ENCODE results near the gene CATSPER3.
A peak's percentile ranks its signal among the peaks of the same experiment; 100 is the strongest.

The CATSPER3 gene

GRCh38 chr5:135027266-135027696 is 59.6 kb downstream of the CATSPER3 start:
- DNase-seq: no peak
- no peak overlapping the region for H3K27ac Mint-ChIP-seq
- peaks cover 24% of the 10 kb centered on the region for H3K4me1 Mint-ChIP-seq (ENCODE audit: low read depth)
- peaks cover 68% of the 10 kb centered on the region for H3K27me3 Mint-ChIP-seq
- no peak overlapping the region for H3K4me3 Mint-ChIP-seq
- H3K36me3 Mint-ChIP-seq (ENCODE audit: low read depth): no peaks in the 10 kb centered on the region
- no peaks in the 10 kb centered on the region for H3K9me3 Mint-ChIP-seq

DNA sequence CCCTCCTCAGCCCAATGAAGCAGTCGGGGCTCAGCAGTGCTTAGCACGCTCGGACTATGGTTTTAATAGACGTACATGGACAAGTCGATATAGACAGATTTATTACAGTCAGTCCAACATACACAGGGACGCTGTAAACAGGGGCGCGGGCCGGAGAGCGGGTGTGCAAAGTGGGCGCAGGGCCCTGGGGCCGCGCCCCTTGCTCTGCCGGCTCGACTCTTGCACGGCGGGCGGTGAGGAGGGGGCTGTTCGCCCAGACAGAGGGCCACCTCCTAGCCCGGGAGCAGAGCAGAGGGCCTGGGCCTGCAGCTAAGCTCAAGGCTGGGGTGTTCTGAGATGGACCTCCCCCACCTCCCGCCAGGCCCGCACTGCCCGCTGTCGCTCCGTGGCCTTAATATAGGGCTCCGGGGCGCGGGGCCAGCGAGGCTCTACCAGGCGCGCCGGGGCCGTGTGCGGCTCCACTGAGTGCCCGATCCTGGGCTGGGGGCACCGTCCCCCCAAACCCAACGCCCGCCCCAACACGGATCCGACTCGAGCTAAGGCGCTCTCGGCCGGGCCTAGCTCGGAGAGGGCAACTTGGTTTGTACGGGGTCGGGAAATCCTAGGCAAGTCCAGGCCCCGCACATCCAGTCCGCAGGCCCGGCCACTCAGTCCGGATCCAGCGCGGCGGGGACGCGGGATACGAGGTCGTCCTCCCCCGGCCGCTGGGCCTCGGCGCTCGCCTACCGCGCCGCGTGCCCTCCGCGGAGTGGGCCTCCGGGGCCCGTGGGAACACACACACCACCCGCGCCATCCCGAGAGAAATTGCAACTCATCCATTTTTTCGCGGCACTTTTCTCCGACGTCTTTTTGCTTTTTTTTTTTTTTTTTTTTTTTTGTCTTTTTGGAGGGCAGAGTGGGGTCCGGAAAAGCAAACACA is 60.2 kb downstream of the CATSPER3 start:
- Mint-ChIP-seq H3K4me1 (ENCODE audit: low read depth) (peaks cover 27% of the 10 kb centered on the region), H3K36me3 (ENCODE audit: low read depth) (no peaks in the 10 kb centered on the region), H3K27ac (no peak overlapping the region), H3K4me3 (no peak overlapping the region), H3K9me3 (no peaks in the 10 kb centered on the region), H3K27me3 (peaks cover 70% of the 10 kb centered on the region)
- no peak for DNase-seq

- Mint-ChIP-seq H3K9me3 (no peaks in the 10 kb centered on the region), H3K36me3 (ENCODE audit: low read depth) (no peaks in the 10 kb centered on the region), H3K27me3 (peaks cover 76% of the 10 kb centered on the region), H3K4me3 (no peak overlapping the region), H3K27ac (no peak overlapping the region), H3K4me1 (ENCODE audit: low read depth) (peaks cover 31% of the 10 kb centered on the region)
- no peak for DNase-seq
Measured at GRCh38 chr5:135028791-135029476, 61.2 kb downstream of the CATSPER3 start.

- Mint-ChIP-seq H3K4me1 (ENCODE audit: low read depth) (peaks cover 33% of the 10 kb centered on the region), H3K9me3 (no peaks in the 10 kb centered on the region), H3K27me3 (peaks cover 79% of the 10 kb centered on the region), H3K27ac (peak overlapping the region; percentile 3), H3K36me3 (ENCODE audit: low read depth) (no peaks in the 10 kb centered on the region), H3K4me3 (no peak overlapping the region)
- DNase-seq: no peak
Measured at GRCh38 chr5:135029477-135030122, 61.9 kb downstream of the CATSPER3 start.

GRCh38 chr5:135030123-135030955 is 62.6 kb downstream of the CATSPER3 start:
- no peak for DNase-seq
- H3K4me1 Mint-ChIP-seq (ENCODE audit: low read depth): peaks cover 37% of the 10 kb centered on the region
- H3K4me3 Mint-ChIP-seq: peak overlapping the region; percentile 58
- H3K27me3 Mint-ChIP-seq: peaks cover 83% of the 10 kb centered on the region
- H3K27ac Mint-ChIP-seq: no peak overlapping the region
- H3K9me3 Mint-ChIP-seq: no peaks in the 10 kb centered on the region
- no peaks in the 10 kb centered on the region for H3K36me3 Mint-ChIP-seq (ENCODE audit: low read depth)

DNA sequence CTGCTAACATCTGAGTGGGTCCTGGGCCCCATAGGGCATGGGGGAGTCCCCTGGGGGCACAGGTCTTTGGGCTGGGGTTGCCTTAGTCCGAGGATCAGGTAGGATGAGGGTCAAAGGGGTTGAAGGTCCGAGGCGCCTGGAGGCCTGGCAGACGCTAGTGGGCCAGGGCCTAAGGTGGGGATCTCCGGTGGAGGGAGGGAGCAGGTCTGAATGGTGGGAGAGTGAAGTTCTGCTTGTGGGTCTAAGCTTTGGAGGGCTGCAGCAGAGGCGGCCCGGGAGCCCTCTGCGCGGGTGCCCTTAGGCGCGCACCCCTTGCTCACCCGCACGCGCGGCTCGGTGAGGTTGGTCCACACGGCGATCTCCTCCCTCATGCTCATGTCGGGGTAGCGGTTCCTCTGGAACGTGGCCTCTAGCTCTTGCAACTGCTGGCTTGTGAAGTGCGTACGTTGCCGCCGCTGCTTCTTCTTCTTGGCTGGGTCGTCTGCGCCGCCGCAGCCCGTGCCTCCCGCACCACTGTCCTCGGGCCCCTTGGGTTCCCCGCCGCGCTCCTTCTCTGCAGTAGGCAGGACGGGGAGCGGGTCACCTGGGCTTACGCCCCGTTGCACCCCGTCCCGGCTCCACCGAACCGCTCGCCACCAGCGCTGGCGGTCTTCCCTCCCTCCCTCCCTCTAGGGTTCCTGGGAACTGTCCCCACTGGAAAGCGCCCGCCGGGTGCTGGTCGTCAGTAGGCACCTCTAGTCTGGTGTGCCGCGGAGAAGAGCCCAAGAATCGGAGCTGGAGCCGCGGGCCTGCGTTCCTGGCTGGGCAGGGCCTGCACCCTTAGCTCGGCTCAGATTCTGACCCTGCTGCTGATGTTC is 63.5 kb downstream of the CATSPER3 start:
- Mint-ChIP-seq H3K27me3 (peaks cover 82% of the 10 kb centered on the region), H3K27ac (no peak overlapping the region), H3K9me3 (no peaks in the 10 kb centered on the region), H3K36me3 (ENCODE audit: low read depth) (no peaks in the 10 kb centered on the region), H3K4me1 (ENCODE audit: low read depth) (peaks cover 37% of the 10 kb centered on the region), H3K4me3 (peak overlapping the region; percentile 58)
- peak; percentile 44 for DNase-seq

DNA sequence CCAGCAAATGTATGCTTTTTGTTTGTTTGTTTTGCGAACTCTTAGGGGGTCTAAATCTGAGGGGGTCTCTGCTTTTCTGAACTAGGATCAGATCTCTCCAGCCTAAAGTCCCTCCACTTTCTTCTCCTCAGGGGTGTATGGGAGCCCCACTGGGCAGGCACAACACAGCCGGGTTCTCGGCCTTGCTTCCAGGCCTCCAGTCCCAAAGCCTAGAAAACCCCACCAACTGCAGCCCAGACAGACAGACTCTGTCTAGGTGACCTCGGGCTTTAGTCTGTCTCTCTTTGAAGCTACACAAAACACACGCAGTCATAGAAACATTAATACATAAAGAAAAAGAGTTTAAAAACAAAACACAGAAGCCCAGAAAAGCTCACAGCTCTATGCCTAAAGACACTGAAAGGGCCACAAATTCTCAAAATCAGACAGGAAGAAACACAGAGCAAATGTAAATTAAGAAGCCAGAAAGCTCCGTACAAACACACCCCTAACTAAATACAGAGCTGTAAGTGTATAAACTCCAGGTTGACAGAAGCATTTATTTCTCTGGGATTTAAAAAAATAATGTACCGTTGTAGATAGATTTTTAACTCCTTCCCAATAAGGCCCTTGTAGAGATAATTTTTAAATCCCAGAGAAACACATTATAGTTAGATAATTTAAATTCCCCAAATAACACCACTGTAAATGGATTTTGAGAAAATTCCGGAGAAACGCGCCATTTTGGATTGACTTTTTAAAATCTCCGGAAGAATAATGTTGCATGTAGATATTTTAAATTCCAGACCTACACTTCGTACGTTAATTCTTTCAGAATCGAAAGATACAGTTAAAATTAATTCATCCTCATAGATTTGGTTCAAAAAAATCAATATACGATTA is 64.3 kb downstream of the CATSPER3 start:
- Mint-ChIP-seq H3K27ac (no peak overlapping the region), H3K4me3 (peak overlapping the region; percentile 55), H3K9me3 (no peaks in the 10 kb centered on the region), H3K36me3 (ENCODE audit: low read depth) (no peaks in the 10 kb centered on the region), H3K27me3 (peaks cover 82% of the 10 kb centered on the region), H3K4me1 (ENCODE audit: low read depth) (peaks cover 37% of the 10 kb centered on the region)
- DNase-seq: no peak

DNA sequence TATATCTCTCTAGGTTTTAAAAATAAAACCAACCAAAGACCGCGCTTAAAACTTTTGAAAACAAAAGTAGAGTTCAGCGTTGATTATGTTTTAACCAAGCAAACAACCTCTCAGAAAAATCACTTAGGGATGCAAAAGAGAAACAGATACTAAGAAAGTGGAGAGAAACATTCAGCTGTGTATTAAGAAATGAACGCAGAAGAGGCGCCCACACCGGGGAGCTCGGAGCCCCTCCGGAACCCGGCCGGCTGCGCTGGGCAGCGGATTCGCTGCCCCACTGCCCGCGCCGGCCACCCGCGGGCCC is 64.9 kb downstream of the CATSPER3 start:
- Mint-ChIP-seq H3K4me1 (ENCODE audit: low read depth) (peaks cover 37% of the 10 kb centered on the region), H3K9me3 (no peaks in the 10 kb centered on the region), H3K27ac (no peak overlapping the region), H3K36me3 (ENCODE audit: low read depth) (no peaks in the 10 kb centered on the region), H3K27me3 (peaks cover 82% of the 10 kb centered on the region), H3K4me3 (peak overlapping the region; percentile 55)
- DNase-seq: no peak

DNA sequence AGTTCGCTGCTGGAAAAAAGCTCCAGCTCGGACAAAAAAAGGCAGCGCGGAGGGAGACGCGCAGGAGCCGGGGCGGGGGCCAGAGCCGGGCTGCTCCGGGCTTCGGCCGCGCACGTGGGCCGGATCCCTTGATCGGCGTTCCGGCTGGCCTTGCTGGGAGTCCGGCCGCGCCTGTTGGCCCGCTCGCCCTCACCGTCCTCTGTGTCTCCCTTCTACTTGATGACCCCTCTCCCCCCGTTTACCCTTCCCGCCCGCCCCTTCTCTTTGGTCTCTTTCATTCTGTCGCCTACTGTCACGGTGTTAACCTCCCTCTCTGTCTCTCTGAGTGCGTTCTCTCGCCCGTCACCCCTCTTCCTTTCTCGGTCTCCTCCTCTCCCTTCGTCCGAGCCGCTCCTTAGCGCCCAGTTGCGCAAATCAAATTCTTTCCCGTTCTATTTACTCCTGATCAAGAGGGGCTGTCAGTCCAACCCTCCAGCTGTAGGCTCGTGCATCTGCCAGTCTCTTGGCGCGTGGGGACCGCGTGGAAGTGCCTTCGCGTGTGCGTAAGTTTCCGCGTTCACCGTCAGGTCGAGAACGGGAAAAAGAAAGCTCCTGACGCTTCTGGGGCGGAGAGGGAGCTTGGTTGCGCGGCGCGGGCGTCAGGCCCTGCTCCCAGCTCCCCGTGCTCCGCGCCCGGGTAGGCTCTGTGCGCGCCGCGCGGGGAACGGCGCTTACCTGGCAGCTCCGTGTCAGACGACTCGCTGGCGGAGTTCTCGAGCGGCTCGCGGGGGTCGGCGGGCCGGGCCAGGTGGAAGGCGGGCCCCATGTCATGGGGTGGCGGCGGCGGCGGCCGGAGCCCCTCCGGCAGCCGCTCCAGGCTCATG is 65.5 kb downstream of the CATSPER3 start:
- Mint-ChIP-seq H3K27ac (no peak overlapping the region), H3K4me1 (ENCODE audit: low read depth) (peaks cover 37% of the 10 kb centered on the region), H3K36me3 (ENCODE audit: low read depth) (no peaks in the 10 kb centered on the region), H3K9me3 (no peaks in the 10 kb centered on the region), H3K27me3 (peaks cover 85% of the 10 kb centered on the region), H3K4me3 (peak overlapping the region; percentile 72)
- DNase-seq: peak; percentile 52

GRCh38 chr5:135033901-135034235 is 66.2 kb downstream of the CATSPER3 start, which contains the start of gene PITX1:
Gene PITX1 (minus strand): TSS chr5:135034228. CDS start chr5:135033881, 347 bp downstream.
- no peaks in the 10 kb centered on the region for H3K36me3 Mint-ChIP-seq (ENCODE audit: low read depth)
- H3K4me3 Mint-ChIP-seq: peak within 1 kb of the TSS; percentile 73
- no peak for DNase-seq
- peaks cover 89% of the 10 kb centered on the region for H3K27me3 Mint-ChIP-seq
- H3K4me1 Mint-ChIP-seq (ENCODE audit: low read depth): peaks cover 41% of the 10 kb centered on the region
- no peaks in the 10 kb centered on the region for H3K9me3 Mint-ChIP-seq
- H3K27ac Mint-ChIP-seq: no peak within 1 kb of the TSS

DNA sequence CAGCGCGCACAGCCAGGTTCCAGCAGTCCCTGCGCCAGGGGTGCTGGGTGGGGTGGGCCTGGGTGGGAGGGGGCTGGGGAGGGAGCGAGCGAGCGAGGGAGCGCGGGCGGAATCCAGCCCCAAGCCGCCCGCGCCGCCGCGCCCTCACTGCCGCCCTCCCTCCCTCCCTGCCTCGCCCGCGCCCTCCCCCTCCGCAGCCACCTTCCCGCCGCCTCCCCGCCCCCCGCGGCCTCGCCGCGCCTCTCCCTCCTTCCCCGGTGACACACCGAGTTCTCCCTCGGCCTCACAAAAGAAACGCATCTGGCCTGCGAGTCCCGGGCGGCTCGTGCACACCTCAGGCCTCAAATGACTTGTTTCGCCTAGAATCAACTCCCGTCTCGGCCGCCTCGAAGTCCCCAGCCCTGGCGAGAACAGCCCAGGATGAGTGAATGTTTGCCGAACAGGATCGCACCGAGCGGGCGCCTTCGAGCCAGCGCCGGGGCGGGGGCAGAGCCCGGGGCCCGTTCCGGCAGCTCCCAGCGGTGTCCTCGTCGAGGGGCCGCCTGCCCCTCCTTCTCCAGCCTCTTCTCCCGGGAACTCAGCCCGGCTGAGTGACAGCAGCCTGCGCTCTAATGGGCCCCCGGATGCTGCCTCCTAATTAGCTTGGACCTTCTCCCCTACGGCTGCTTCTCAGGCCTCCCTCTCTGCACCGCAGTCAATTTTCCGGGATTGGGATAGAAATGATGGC is 66.7 kb downstream of the CATSPER3 start:
- no peak overlapping the region for H3K27ac Mint-ChIP-seq
- peak overlapping the region; percentile 73 for H3K4me3 Mint-ChIP-seq
- peak; percentile 54 for DNase-seq
- no peaks in the 10 kb centered on the region for H3K9me3 Mint-ChIP-seq
- H3K4me1 Mint-ChIP-seq (ENCODE audit: low read depth): peaks cover 38% of the 10 kb centered on the region
- no peaks in the 10 kb centered on the region for H3K36me3 Mint-ChIP-seq (ENCODE audit: low read depth)
- H3K27me3 Mint-ChIP-seq: peaks cover 87% of the 10 kb centered on the region
